HEK293 (cell line): ENCODE results near the gene GAST.
A peak's percentile ranks its signal among the peaks of the same experiment; 100 is the strongest.

ENCODE experiments used
- CTCF ChIA-PET: fragments of 350-600 bp; formaldehyde crosslinking; extraction: SDS; loops from one replicate; lab custom pipeline; 2021; ENCODE audit warnings: antibody characterized with exemption; lab: Yijun Ruan, JAX
- POLR2A ChIA-PET: fragments of 300-600 bp; formaldehyde crosslinking; extraction: SDS; loops from one replicate; lab custom pipeline; 2020; ENCODE audit warnings: antibody characterized with exemption, inconsistent platforms; lab: Yijun Ruan, JAX
- H3K27ac ChIP-seq: fragments of 200-500 bp; sonication (Bioruptor generic); 2 replicates; pipeline ENCODE4 v1.5.1; 2014; ENCODE audit warnings: low read depth, low read length, control low read depth, inconsistent platforms; ENCODE audit errors: extremely low read depth
- H3K36me3 ChIP-seq, 2 experiments: fragments of 200-500 bp in 1 of 2; sonication (Bioruptor generic) in 1 of 2; 1 replicate in 1 of 2; 2 replicates in 1 of 2; pipeline ENCODE4 v1.5.1; 2014 to 2017; ENCODE audit warnings: inconsistent platforms in 2 of 2, low read length in 2 of 2; ENCODE audit not compliant: control insufficient read depth in 2 of 2, insufficient read depth in 1 of 2
- H3K4me1 ChIP-seq: fragments of 200-500 bp; sonication (Bioruptor generic); 2 replicates; pipeline ENCODE4 v1.5.1; 2014; ENCODE audit warnings: mild to moderate bottlenecking, low read length, inconsistent platforms; ENCODE audit not compliant: control insufficient read depth, insufficient read depth
- H3K4me3 ChIP-seq: 2 replicates; pipeline ENCODE4 v1.5.1; 2011; ENCODE audit warnings: low read depth, mild to moderate bottlenecking, control low read depth, low read length, moderate library complexity
- H3K9me3 ChIP-seq: fragments of 200-500 bp; sonication (Bioruptor generic); 2 replicates; pipeline ENCODE4 v1.5.1; 2014; ENCODE audit warnings: low read depth, low read length, inconsistent platforms; ENCODE audit not compliant: control insufficient read depth, insufficient read depth
- EGR2 ChIP-seq: fragments of 450-650 bp; formaldehyde crosslinking; IDR thresholded peaks from 2 replicates; pipeline ENCODE4 v1.5.1; 2016; ENCODE audit warnings: low read depth, missing biosample characterization, missing genetic modification characterization
- REPIN1 ChIP-seq: fragments of 450-650 bp; formaldehyde crosslinking; IDR thresholded peaks from 2 replicates; pipeline ENCODE4 v1.5.1; 2017; ENCODE audit warnings: missing biosample characterization, missing genetic modification characterization, low read depth
- SCRT2 ChIP-seq: fragments of 450-650 bp; formaldehyde crosslinking; IDR thresholded peaks from 2 replicates; pipeline ENCODE4 v1.5.1; 2016; ENCODE audit warnings: missing biosample characterization, missing genetic modification characterization
- SP3 ChIP-seq: fragments of 450-650 bp; formaldehyde crosslinking; IDR thresholded peaks from 2 replicates; pipeline ENCODE4 v1.5.1; 2016; ENCODE audit warnings: missing biosample characterization, missing genetic modification characterization
- YY2 ChIP-seq: fragments of 450-650 bp; formaldehyde crosslinking; IDR thresholded peaks from 2 replicates; pipeline ENCODE4 v1.5.1; 2016; ENCODE audit warnings: missing biosample characterization, missing genetic modification characterization
- ZFHX2 ChIP-seq: fragments of 450-650 bp; formaldehyde crosslinking; conservative IDR thresholded peaks from 2 replicates; pipeline ENCODE4 v1.5.1; 2016; ENCODE audit warnings: missing biosample characterization, missing genetic modification characterization
- ZNF146 ChIP-seq: fragments of 450-650 bp; formaldehyde crosslinking; IDR thresholded peaks from 2 replicates; pipeline ENCODE4 v1.5.1; 2016; ENCODE audit warnings: missing biosample characterization, missing genetic modification characterization
- ZNF202 ChIP-seq: fragments of 450-650 bp; formaldehyde crosslinking; IDR thresholded peaks from 2 replicates; pipeline ENCODE4 v1.5.1; 2016; ENCODE audit warnings: missing biosample characterization, missing genetic modification characterization, borderline replicate concordance
- ZNF248 ChIP-seq: fragments of 450-650 bp; formaldehyde crosslinking; IDR thresholded peaks from 2 replicates; pipeline ENCODE4 v1.5.1; 2017; ENCODE audit warnings: missing biosample characterization, missing genetic modification characterization
- ZNF341 ChIP-seq: fragments of 450-650 bp; formaldehyde crosslinking; IDR thresholded peaks from 2 replicates; pipeline ENCODE4; 2016; ENCODE audit warnings: low read depth, missing biosample characterization, missing genetic modification characterization
- ZNF423 ChIP-seq: fragments of 450-650 bp; formaldehyde crosslinking; IDR thresholded peaks from 2 replicates; pipeline ENCODE4 v1.5.1; 2016; ENCODE audit warnings: missing biosample characterization, missing genetic modification characterization
- ZNF510 ChIP-seq: fragments of 450-650 bp; formaldehyde crosslinking; IDR thresholded peaks from 2 replicates; pipeline ENCODE4 v1.5.1; 2018; ENCODE audit warnings: mild to moderate bottlenecking, missing genetic modification characterization, missing biosample characterization; ENCODE audit not compliant: insufficient replicate concordance
- ZNF558 ChIP-seq: fragments of 450-650 bp; formaldehyde crosslinking; IDR thresholded peaks from 2 replicates; pipeline ENCODE4 v1.5.1; 2016; ENCODE audit warnings: missing biosample characterization, missing genetic modification characterization
- ZNF561 ChIP-seq: fragments of 450-650 bp; IDR thresholded peaks from 2 replicates; pipeline ENCODE4 v1.5.1; 2018; ENCODE audit warnings: missing biosample characterization, missing genetic modification characterization, borderline replicate concordance
- ZNF600 ChIP-seq: fragments of 450-650 bp; formaldehyde crosslinking; IDR thresholded peaks from 2 replicates; pipeline ENCODE4 v1.5.1; 2016; ENCODE audit warnings: missing biosample characterization, missing genetic modification characterization
- ZNF623 ChIP-seq: fragments of 450-650 bp; formaldehyde crosslinking; IDR thresholded peaks from 2 replicates; pipeline ENCODE4 v1.5.1; 2016; ENCODE audit warnings: missing biosample characterization, missing genetic modification characterization
- ZNF629 ChIP-seq: fragments of 450-650 bp; formaldehyde crosslinking; IDR thresholded peaks from 2 replicates; pipeline ENCODE4 v1.5.1; 2017; ENCODE audit warnings: missing biosample characterization, missing genetic modification characterization
- ZNF707 ChIP-seq: fragments of 450-650 bp; formaldehyde crosslinking; IDR thresholded peaks from 2 replicates; pipeline ENCODE4 v1.5.1; 2016; ENCODE audit warnings: missing biosample characterization, missing genetic modification characterization
- ZNF776 ChIP-seq: fragments of 450-650 bp; formaldehyde crosslinking; IDR thresholded peaks from 2 replicates; pipeline ENCODE4 v1.5.0; 2017; ENCODE audit warnings: missing biosample characterization, missing genetic modification characterization, borderline replicate concordance
- ZNF843 ChIP-seq: fragments of 450-650 bp; formaldehyde crosslinking; IDR thresholded peaks from 2 replicates; pipeline ENCODE4 v1.5.1; 2016; ENCODE audit warnings: missing biosample characterization, missing genetic modification characterization
- TF ChIP-seq, protein P1 (sequence below): fragments of 450-650 bp; formaldehyde crosslinking; IDR thresholded peaks from 2 replicates; pipeline ENCODE4 v1.5.1; 2016; ENCODE audit warnings: missing biosample characterization, missing genetic modification characterization

The GAST gene

DNA sequence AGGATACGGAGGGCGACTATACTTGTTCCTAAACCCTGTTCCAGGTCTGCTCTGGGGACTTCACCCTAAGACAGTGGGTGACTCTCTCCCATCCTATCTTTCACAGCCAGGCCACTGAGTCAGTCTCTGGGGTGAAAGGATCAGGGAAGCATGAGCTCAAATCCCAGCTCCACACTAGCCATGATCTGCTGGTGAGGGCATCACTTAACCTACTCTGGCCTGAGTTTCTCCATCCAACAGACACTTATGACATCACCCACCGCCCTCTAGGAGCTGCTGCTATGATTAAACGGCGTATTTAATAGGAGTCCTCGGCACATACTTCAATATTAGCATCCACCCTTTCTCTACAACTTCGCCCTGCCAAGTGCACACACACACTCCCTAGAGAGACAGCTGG lies 10.1 kb downstream of the GAST start:
- CTCF ChIA-PET: no interaction called here
- no peaks in the 10 kb centered on the region for H3K9me3 ChIP-seq
- TF ChIP-seq ZNF629 (tag by site-specific recombination) (0 out of 2 replicates have a peak, but pooled peaks have one; percentile 15), ZNF561 (tag by site-specific recombination) (no peak)
- no peaks in the 10 kb centered on the region for H3K36me3 ChIP-seq
- 0 out of 2 replicates have a peak, but pooled peaks cover 4% of the 10 kb centered on the region for H3K4me1 ChIP-seq
- no peak overlapping the region for H3K4me3 ChIP-seq
- no peak overlapping the region for H3K27ac ChIP-seq
- POLR2A ChIA-PET: interaction anchor here (4.4 to 4.9 kb wide), 2 partner anchors 12 to 33 kb away, joined by 21 to 28 read pairs; partner anchors contain the start of genes EIF1 and HAP1

DNA sequence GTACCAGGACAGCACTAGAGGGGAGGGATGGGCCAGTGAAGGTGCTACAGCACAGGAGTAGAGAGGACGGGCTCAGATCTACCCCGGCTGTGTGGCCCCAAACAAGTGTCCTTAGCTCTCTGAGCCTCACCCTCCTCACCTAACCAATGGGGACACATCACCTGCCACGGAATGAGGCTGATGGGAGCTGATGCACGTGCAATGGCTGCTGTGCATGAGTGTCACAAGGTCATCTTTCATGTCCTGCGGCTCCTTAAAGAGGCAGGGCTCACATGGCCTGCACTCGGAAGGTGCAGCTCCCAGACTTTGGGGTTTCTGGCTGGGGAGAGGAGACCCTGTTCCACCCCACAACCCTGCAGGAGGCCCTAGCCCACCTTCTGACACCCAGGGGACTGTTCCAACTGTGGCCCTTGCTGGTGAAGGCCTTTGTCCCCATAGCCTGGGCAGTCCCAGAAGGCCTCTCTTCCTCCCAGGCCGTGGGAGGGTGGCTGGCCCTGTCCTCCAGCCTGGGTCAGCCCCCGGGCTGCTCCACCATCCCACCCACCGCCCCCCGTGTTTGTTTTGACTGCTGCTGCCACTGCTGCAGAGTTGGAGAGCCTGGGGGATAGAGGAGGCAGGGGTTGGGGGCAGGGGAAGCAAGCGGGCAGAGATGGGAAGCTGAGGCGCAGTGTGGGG lies 11.8 kb downstream of the GAST start:
- no peak for TF ChIP-seq ZNF510 (tag by site-specific recombination)
- TF ChIP-seq ZFHX2 (tag by site-specific recombination): peak; percentile 80
- TF ChIP-seq EGR2: peak; percentile 81
- TF ChIP-seq ZNF341: peak; percentile 84
- TF ChIP-seq, all 188 proteins: peak for 3
- no peaks in the 10 kb centered on the region for H3K36me3 ChIP-seq
- no peaks in the 10 kb centered on the region for H3K4me1 ChIP-seq
- H3K9me3 ChIP-seq: no peaks in the 10 kb centered on the region
- no peak overlapping the region for H3K27ac ChIP-seq
- no peak overlapping the region for H3K4me3 ChIP-seq
- ChIA-PET POLR2A (interaction anchor here (0.6 to 4.9 kb wide), 6 partner anchors 10 to 1259 kb away, joined by 4 to 28 read pairs (median 8); partner anchors contain the start of genes EIF1 and HAP1), CTCF (interaction anchor here (0.6 kb wide), 1 partner anchor 300 kb away, joined by 3 read pairs; no protein-coding TSS in a partner anchor)

DNA sequence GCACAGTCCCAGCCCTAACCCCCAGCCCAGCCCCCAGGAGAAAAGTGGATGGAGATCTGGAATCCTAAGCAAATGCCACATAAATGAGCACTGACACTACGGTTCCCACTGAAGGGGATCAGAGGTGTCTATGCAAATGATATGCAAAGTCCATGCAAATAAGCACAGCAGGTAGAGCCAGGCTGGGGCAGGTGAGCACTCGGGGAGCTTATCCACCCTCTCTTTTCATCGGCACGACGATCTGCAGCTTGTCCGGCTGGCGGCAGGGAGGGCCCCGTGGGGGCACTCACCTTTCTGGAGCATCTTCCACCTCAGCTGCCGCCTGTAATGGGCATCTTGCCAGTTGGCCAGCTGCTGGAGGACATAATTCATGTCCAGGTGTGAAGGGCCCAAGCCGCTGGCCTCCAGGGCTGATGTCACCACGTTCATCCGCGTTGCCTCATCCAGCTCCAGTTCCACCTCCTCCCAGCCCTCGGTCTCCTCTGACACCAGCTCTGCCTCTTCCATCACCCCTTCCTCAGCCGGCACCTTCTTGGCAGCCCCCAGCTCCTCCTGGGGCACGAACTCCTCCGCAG lies 12.4 kb downstream of the GAST start:
- POLR2A ChIA-PET: interaction anchor here (0.6 to 4.9 kb wide), 5 partner anchors 10 to 1259 kb away, joined by 4 to 28 read pairs (median 9); partner anchors contain the start of genes EIF1 and HAP1
- H3K4me1 ChIP-seq: no peaks in the 10 kb centered on the region
- 0 out of 2 replicates have a peak, but pooled peaks have one; percentile 5 for TF ChIP-seq ZNF341
- no peak for TF ChIP-seq ZNF600 (tag by site-specific recombination)
- no peak for TF ChIP-seq ZNF776 (tag by site-specific recombination)
- no peak for TF ChIP-seq REPIN1 (tag by site-specific recombination)
- TF ChIP-seq SCRT2 (tag by site-specific recombination): no peak
- TF ChIP-seq, protein P1, sequence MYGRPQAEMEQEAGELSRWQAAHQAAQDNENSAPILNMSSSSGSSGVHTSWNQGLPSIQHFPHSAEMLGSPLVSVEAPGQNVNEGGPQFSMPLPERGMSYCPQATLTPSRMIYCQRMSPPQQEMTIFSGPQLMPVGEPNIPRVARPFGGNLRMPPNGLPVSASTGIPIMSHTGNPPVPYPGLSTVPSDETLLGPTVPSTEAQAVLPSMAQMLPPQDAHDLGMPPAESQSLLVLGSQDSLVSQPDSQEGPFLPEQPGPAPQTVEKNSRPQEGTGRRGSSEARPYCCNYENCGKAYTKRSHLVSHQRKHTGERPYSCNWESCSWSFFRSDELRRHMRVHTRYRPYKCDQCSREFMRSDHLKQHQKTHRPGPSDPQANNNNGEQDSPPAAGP (tag by site-specific recombination): no peak
- TF ChIP-seq ZNF248 (tag by site-specific recombination): no peak
- no peaks in the 10 kb centered on the region for H3K9me3 ChIP-seq
- no peak overlapping the region for H3K4me3 ChIP-seq
- H3K36me3 ChIP-seq: no peaks in the 10 kb centered on the region
- CTCF ChIA-PET: interaction anchor here (0.5 to 1.4 kb wide), 4 partner anchors 29 to 331 kb away, joined by 3 to 5 read pairs (median 4); no protein-coding TSS in a partner anchor
- no peak overlapping the region for H3K27ac ChIP-seq

DNA sequence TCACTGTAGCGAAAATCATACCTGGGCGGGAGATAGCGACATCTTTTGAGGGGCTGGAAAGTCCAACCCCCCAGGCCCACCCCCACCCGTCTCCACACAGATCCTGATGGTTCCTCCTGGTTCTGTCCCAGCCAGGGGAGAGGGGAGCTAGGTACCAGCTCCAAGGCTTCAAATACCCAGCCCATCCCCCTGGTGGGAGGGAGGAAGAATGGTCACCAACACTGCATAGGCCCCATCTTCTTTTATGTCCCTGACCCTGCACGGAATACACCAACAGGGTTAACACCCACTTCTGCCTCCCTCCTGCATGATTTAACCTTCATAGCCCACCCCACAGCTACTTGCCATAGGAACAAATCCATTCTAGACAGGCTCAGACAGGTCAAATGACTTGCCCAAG lies 13.0 kb downstream of the GAST start:
- POLR2A ChIA-PET: interaction anchor here (1.5 to 4.9 kb wide), 3 partner anchors 9 to 36 kb away, joined by 8 to 28 read pairs (median 21); partner anchors contain the start of genes EIF1 and HAP1
- H3K27ac ChIP-seq: no peak overlapping the region
- no peaks in the 10 kb centered on the region for H3K36me3 ChIP-seq
- CTCF ChIA-PET: interaction anchor here (0.5 to 1.4 kb wide), 5 partner anchors 29 to 480 kb away, joined by 3 to 5 read pairs (median 3); no protein-coding TSS in a partner anchor
- no peak for TF ChIP-seq SP3 (tag by site-specific recombination)
- no peak for TF ChIP-seq ZNF623
- no peak for TF ChIP-seq ZNF510 (tag by site-specific recombination)
- TF ChIP-seq ZNF561 (tag by site-specific recombination): no peak
- TF ChIP-seq ZNF558 (tag by site-specific recombination): no peak
- TF ChIP-seq ZNF146: no peak
- no peak for TF ChIP-seq SCRT2 (tag by site-specific recombination)
- no peak for TF ChIP-seq ZNF707
- no peak for TF ChIP-seq ZNF843 (tag by site-specific recombination)
- TF ChIP-seq YY2 (tag by site-specific recombination): no peak
- TF ChIP-seq ZNF202: no peak
- no peak for TF ChIP-seq ZNF776 (tag by site-specific recombination)
- no peak for TF ChIP-seq ZNF423 (tag by site-specific recombination)
- no peaks in the 10 kb centered on the region for H3K9me3 ChIP-seq
- no peaks in the 10 kb centered on the region for H3K4me1 ChIP-seq
- no peak overlapping the region for H3K4me3 ChIP-seq
